WERI-Rb-1 (cell line): Measurements from ENCODE around the gene RFC4.
A peak's percentile ranks its signal among the peaks of the same experiment; 100 is the strongest.

Source experiments
- DNase-seq: peaks from one replicate; pipeline ENCODE4 v3.0.0-alpha.2; 2020
- H3K27ac ChIP-seq: fragments of 250-450 bp; sonication (Bioruptor Pico); 2 replicates; pipeline ENCODE4 v1.5.1; 2020; ENCODE audit warnings: mild to moderate bottlenecking, moderate library complexity
- H3K27me3 ChIP-seq: fragments of 250-450 bp; sonication (Bioruptor Pico); 2 replicates; pipeline ENCODE4 v1.5.1; 2021; ENCODE audit warnings: mild to moderate bottlenecking, low read depth, moderate library complexity; ENCODE audit not compliant: insufficient read depth, severe bottlenecking
- H3K36me3 ChIP-seq: fragments of 250-450 bp; sonication (Bioruptor Pico); 2 replicates; pipeline ENCODE4 v1.5.1; 2020; ENCODE audit warnings: mild to moderate bottlenecking, moderate library complexity
- H3K4me3 ChIP-seq: 2 replicates; pipeline ENCODE4 v1.5.1; 2011; ENCODE audit warnings: low read depth, mild to moderate bottlenecking, control low read depth, low read length
- H3K9me3 ChIP-seq: fragments of 250-450 bp; sonication (Bioruptor Pico); 2 replicates; pipeline ENCODE4 v1.5.1; 2021; ENCODE audit warnings: mild to moderate bottlenecking, moderate library complexity; ENCODE audit not compliant: severe bottlenecking
- CTCF ChIP-seq: IDR thresholded peaks from 2 replicates; pipeline ENCODE4 v1.5.1; 2011; ENCODE audit warnings: low read depth, mild to moderate bottlenecking, control low read depth, inconsistent platforms, low read length

Gene RFC4

GRCh38 chr3:186839874-186840641 lies 33.8 kb upstream of the RFC4 start:
- TF ChIP-seq CTCF, result no peak
- H3K27ac ChIP-seq, result no peak overlapping the region
- no peak for DNase-seq

GRCh38 chr3:186832276-186832675 lies 26.0 kb upstream of the RFC4 start:
- DNase-seq, result no peak
- Histone ChIP-seq H3K27ac (no peak overlapping the region), H3K4me3 (no peak overlapping the region), H3K36me3 (no peaks in the 10 kb centered on the region), H3K27me3 (peaks cover 42% of the 10 kb centered on the region), H3K9me3 (no peaks in the 10 kb centered on the region)
- TF ChIP-seq CTCF, result no peak

More at GRCh38 chr3:186839874-186840641, 33.8 kb upstream of the RFC4 start:
- H3K9me3 ChIP-seq, result no peaks in the 10 kb centered on the region
- H3K36me3 ChIP-seq, result no peaks in the 10 kb centered on the region
- no peak overlapping the region for H3K4me3 ChIP-seq
- no peaks in the 10 kb centered on the region for H3K27me3 ChIP-seq

GRCh38 chr3:186831798-186832197 lies 25.5 kb upstream of the RFC4 start:
- no peaks in the 10 kb centered on the region for H3K36me3 ChIP-seq
- no peak for TF ChIP-seq CTCF
- DNase-seq, result no peak
- H3K27ac ChIP-seq, result no peak overlapping the region
- H3K4me3 ChIP-seq, result no peak overlapping the region
- H3K27me3 ChIP-seq, result peaks cover 42% of the 10 kb centered on the region
- no peaks in the 10 kb centered on the region for H3K9me3 ChIP-seq

- TF ChIP-seq CTCF, result no peak
- Histone ChIP-seq H3K27me3 (peaks cover 59% of the 10 kb centered on the region), H3K27ac (no peak overlapping the region), H3K4me3 (no peak overlapping the region), H3K36me3 (no peaks in the 10 kb centered on the region), H3K9me3 (no peaks in the 10 kb centered on the region)
- DNase-seq, result no peak
Observed at GRCh38 chr3:186828340-186828739, 22.1 kb upstream of the RFC4 start.

GRCh38 chr3:186826976-186827857 lies 20.9 kb upstream of the RFC4 start:
- H3K9me3 ChIP-seq, result no peaks in the 10 kb centered on the region
- no peaks in the 10 kb centered on the region for H3K36me3 ChIP-seq
- peak overlapping the region; percentile 62 for H3K4me3 ChIP-seq
- H3K27ac ChIP-seq, result 0 out of 2 replicates have a peak overlapping the region, but pooled peaks have one; percentile 44
- DNase-seq, result peak; percentile 78
- H3K27me3 ChIP-seq, result peaks cover 54% of the 10 kb centered on the region
- no peak for TF ChIP-seq CTCF
